SK-N-MC (cell line): ENCODE results near the gene EPSTI1.

Experiments used
- DNase-seq: peaks from one replicate; pipeline ENCODE4 v3.0.0-alpha.2; 2011; ENCODE audit warnings: low read depth, low spot score
- H3K27ac ChIP-seq: fragments of 200-600 bp; sonication (generic); 2 replicates; pipeline ENCODE4 v1.5.1; 2016; ENCODE audit warnings: mixed run types
- H3K36me3 ChIP-seq: fragments of 200-600 bp; sonication (generic); 2 replicates; pipeline ENCODE4 v1.6.1; 2017; ENCODE audit warnings: antibody characterized with exemption, low read length, mixed read lengths; ENCODE audit not compliant: insufficient read depth
- H3K4me3 ChIP-seq: fragments of 200-600 bp; sonication (generic); 2 replicates; pipeline ENCODE4 v1.5.1; 2016
- H3K9ac ChIP-seq: fragments of 200-600 bp; sonication (generic); 2 replicates; pipeline ENCODE4 v1.8.0; 2017; ENCODE audit warnings: mixed run types, mixed read lengths; ENCODE audit not compliant: insufficient read length
- H3K9me3 ChIP-seq: fragments of 200-600 bp; sonication (generic); 2 replicates; pipeline ENCODE4 v1.6.1; 2017; ENCODE audit warnings: low read depth, mild to moderate bottlenecking, antibody characterized with exemption, low read length, moderate library complexity, mixed read lengths
- EZH2 ChIP-seq: fragments of 200-600 bp; sonication (generic); IDR thresholded peaks from one replicate; pipeline ENCODE4 v1.6.1; 2017; ENCODE audit warnings: antibody characterized with exemption
- FOXP2 ChIP-seq: optimal IDR thresholded peaks from 2 replicates; pipeline ENCODE3; 2011; ENCODE audit warnings: mild to moderate bottlenecking, moderate library complexity; ENCODE audit not compliant: insufficient read depth; ENCODE audit errors: extremely low read length, control extremely low read depth
- POLR2AphosphoS5 ChIP-seq: IDR thresholded peaks from 2 replicates; pipeline ENCODE4 v1.6.1; 2012; ENCODE audit warnings: mild to moderate bottlenecking, low read depth, low read length, borderline replicate concordance

The EPSTI1 gene

GRCh38 chr13:42905579-42905978, 86.5 kb downstream of the EPSTI1 start:
- Histone ChIP-seq H3K9me3 (no peaks in the 10 kb centered on the region), H3K36me3 (no peaks in the 10 kb centered on the region), H3K4me3 (no peak overlapping the region), H3K27ac (no peak overlapping the region), H3K9ac (no peak overlapping the region)
- DNase-seq, result no peak
- TF ChIP-seq POLR2AphosphoS5 (no peak), FOXP2 (no peak), EZH2 (no peak)

GRCh38 chr13:42899266-42899665, 92.8 kb downstream of the EPSTI1 start:
- H3K9ac ChIP-seq, result no peak overlapping the region
- H3K27ac ChIP-seq, result no peak overlapping the region
- H3K4me3 ChIP-seq, result no peak overlapping the region
- H3K36me3 ChIP-seq, result no peaks in the 10 kb centered on the region
- no peak for TF ChIP-seq POLR2AphosphoS5
- no peak for TF ChIP-seq EZH2
- TF ChIP-seq FOXP2, result no peak
- DNase-seq, result no peak
- no peaks in the 10 kb centered on the region for H3K9me3 ChIP-seq

GRCh38 chr13:42895776-42896175, 96.3 kb downstream of the EPSTI1 start:
- no peaks in the 10 kb centered on the region for H3K9me3 ChIP-seq
- H3K36me3 ChIP-seq, result no peaks in the 10 kb centered on the region
- TF ChIP-seq FOXP2, result no peak
- TF ChIP-seq POLR2AphosphoS5, result no peak
- TF ChIP-seq EZH2, result no peak
- no peak overlapping the region for H3K4me3 ChIP-seq
- no peak overlapping the region for H3K9ac ChIP-seq
- no peak overlapping the region for H3K27ac ChIP-seq
- no peak for DNase-seq

- H3K27ac ChIP-seq, result no peak overlapping the region
- no peak overlapping the region for H3K4me3 ChIP-seq
- DNase-seq, result no peak
- no peak overlapping the region for H3K9ac ChIP-seq
- no peaks in the 10 kb centered on the region for H3K36me3 ChIP-seq
- no peaks in the 10 kb centered on the region for H3K9me3 ChIP-seq
- no peak for TF ChIP-seq EZH2
Measured at GRCh38 chr13:42894765-42895243, 97.2 kb downstream of the EPSTI1 start.

GRCh38 chr13:42893214-42893671, 98.8 kb downstream of the EPSTI1 start:
- TF ChIP-seq POLR2AphosphoS5 (no peak), FOXP2 (no peak), EZH2 (no peak)
- Histone ChIP-seq H3K9me3 (no peaks in the 10 kb centered on the region), H3K9ac (no peak overlapping the region), H3K36me3 (no peaks in the 10 kb centered on the region), H3K27ac (no peak overlapping the region), H3K4me3 (no peak overlapping the region)
- no peak for DNase-seq

- Histone ChIP-seq H3K4me3 (no peak overlapping the region), H3K9me3 (no peaks in the 10 kb centered on the region), H3K36me3 (no peaks in the 10 kb centered on the region), H3K27ac (no peak overlapping the region), H3K9ac (no peak overlapping the region)
- no peak for DNase-seq
- TF ChIP-seq POLR2AphosphoS5 (no peak), EZH2 (no peak), FOXP2 (no peak)
Measured at GRCh38 chr13:42892760-42893159, 99.3 kb downstream of the EPSTI1 start.

- Histone ChIP-seq H3K27ac (no peak overlapping the region), H3K4me3 (no peak overlapping the region), H3K36me3 (no peaks in the 10 kb centered on the region), H3K9me3 (no peaks in the 10 kb centered on the region), H3K9ac (no peak overlapping the region)
- TF ChIP-seq EZH2 (no peak), FOXP2 (no peak), POLR2AphosphoS5 (no peak)
- no peak for DNase-seq
Measured at GRCh38 chr13:42891591-42891990, 100.5 kb downstream of the EPSTI1 start.

GRCh38 chr13:42885325-42885724, 106.7 kb downstream of the EPSTI1 start:
- H3K27ac ChIP-seq, result no peak overlapping the region
- no peak for DNase-seq

GRCh38 chr13:42883771-42884467, 108.1 kb downstream of the EPSTI1 start:
- no peak overlapping the region for H3K4me3 ChIP-seq
- H3K9ac ChIP-seq, result no peak overlapping the region
- H3K27ac ChIP-seq, result no peak overlapping the region
- H3K9me3 ChIP-seq, result no peaks in the 10 kb centered on the region
- no peak for DNase-seq
- TF ChIP-seq POLR2AphosphoS5 (no peak), EZH2 (no peak), FOXP2 (no peak)
- H3K36me3 ChIP-seq, result no peaks in the 10 kb centered on the region

More at GRCh38 chr13:42885325-42885724, 106.7 kb downstream of the EPSTI1 start:
- TF ChIP-seq EZH2 (no peak), POLR2AphosphoS5 (no peak), FOXP2 (no peak)
- Histone ChIP-seq H3K9me3 (no peaks in the 10 kb centered on the region), H3K9ac (no peak overlapping the region), H3K36me3 (no peaks in the 10 kb centered on the region), H3K4me3 (no peak overlapping the region)
